Measurements from ENCODE around the gene BIRC7. TPM values are rescaled to one million over a fixed set of nuclear protein-coding genes. Genes with fewer than 3 reads are reported as not detected.

Gene BIRC7, protein sequence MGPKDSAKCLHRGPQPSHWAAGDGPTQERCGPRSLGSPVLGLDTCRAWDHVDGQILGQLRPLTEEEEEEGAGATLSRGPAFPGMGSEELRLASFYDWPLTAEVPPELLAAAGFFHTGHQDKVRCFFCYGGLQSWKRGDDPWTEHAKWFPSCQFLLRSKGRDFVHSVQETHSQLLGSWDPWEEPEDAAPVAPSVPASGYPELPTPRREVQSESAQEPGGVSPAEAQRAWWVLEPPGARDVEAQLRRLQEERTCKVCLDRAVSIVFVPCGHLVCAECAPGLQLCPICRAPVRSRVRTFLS
- total RNA-seq = not detected

DNA sequence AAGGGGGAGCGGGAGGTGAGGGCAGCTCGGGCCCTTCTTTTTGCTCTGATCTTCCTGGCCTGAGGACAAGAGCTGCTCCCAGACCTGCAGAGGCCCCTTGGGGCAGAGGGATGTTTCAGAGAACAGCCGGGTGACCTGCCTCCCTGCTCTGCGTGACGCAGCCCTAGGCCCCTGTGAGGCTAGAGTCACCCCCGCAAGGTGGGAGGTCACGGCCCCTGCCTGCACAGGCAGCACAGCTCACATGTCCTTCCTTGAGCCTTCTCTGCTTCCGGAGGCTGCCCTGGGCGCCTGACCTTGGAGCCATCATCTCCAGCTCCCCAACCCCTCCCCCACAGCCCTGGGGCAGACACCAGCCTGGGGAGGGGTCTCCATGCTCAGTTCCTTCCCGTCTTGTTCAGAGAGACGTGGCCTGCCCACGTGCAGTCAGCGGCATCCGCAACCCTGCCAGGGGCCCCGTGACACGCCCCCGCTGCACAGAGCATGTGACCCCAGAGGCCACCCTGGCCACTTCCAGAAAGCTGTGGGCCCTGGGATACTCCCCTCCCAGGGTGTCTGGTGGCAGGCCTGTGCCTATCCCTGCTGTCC is at the start of gene BIRC7:
TSS of gene BIRC7 (plus strand) at position 507 of the 585 bp plus-strand sequence. CDS start 192 bp downstream, outside the sequence.
- POLR2A ChIA-PET = interaction anchor here (1.4 kb wide), 1 partner anchor 19 kb away, joined by 3 read pairs; the partner anchor contains the start of gene YTHDF1
- Mint-ChIP-seq H3K9me3 (no peaks in the 10 kb centered on the region), H3K36me3 (ENCODE audit: low read depth) (no peaks in the 10 kb centered on the region), H3K4me1 (peaks cover 1% of the 10 kb centered on the region), H3K4me3 (no peak within 1 kb of the TSS), H3K27ac (no peak within 1 kb of the TSS), H3K27me3 (peaks cover 18% of the 10 kb centered on the region)
- DNase-seq = no peak
- CTCF ChIA-PET = interaction anchor here (2.1 kb wide), 1 partner anchor 12 kb away, joined by 14 read pairs; no protein-coding TSS in a partner anchor

DNA sequence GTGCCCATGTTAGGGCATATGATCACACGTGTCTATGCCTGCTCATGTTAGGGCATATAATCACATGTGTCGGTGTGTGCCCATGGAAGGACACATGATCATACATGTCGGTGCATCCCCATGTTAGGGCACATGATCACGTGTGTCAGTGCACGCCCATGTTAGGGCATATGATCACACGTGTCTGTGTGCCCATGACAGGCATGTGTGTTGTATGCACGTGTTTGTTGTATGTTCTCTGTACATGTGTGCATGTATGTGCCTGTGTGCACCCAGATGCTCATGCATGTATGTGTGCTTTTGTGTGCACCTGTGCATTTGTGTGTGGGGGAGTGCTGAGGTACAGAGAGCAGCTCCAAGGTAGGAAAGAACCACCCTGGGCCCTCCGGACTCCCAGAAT is 49.6 kb upstream of the BIRC7 start:
- Mint-ChIP-seq H3K9me3 (peaks cover 4% of the 10 kb centered on the region), H3K4me1 (no peaks in the 10 kb centered on the region), H3K27me3 (peaks cover 3% of the 10 kb centered on the region), H3K27ac (no peak overlapping the region), H3K36me3 (ENCODE audit: low read depth) (no peaks in the 10 kb centered on the region), H3K4me3 (no peak overlapping the region)
- ChIA-PET POLR2A (no interaction called here), CTCF (no interaction called here)
- DNase-seq = no peak

DNA sequence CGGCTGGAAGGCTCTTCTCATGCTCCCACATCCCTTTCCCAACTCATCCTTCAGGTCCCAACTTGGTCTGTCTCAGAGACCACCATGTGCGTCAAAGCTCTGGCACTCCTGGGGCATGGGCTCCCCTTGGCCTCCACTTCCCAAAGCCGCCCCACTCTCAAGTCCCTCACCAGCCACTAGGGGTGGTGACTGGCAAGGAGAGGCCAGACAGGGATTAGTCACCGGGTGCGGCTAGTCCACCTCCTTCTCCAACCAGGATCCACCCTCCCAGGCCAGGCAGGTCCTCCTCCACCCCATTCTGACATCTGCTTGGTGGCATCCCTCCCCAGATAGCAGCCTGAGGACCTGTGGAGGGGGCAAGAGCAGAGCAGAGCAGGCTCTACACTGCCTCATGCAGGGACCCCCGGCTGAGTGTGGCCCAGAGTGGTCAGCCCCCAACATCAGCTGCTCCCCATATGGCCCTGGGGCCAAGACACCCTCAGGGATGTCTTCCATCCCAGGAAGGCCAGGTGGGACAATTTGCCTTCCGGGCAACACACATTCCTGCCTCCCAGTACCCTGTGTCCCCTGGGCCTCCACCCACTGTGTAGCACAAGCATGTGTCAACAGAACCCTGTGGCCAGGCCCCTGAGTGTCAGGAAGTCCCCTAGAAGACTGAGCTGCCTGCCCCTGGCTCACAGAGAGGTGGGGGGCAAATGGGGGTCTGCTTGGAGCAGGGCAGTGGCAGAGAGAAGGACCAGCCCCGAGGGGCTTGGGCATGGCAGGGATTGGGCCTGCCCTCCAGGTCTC is 49.0 kb upstream of the BIRC7 start:
- DNase-seq = no peak
- ChIA-PET CTCF (no interaction called here), POLR2A (no interaction called here)
- Mint-ChIP-seq H3K36me3 (ENCODE audit: low read depth) (no peaks in the 10 kb centered on the region), H3K9me3 (peaks cover 4% of the 10 kb centered on the region), H3K4me3 (no peak overlapping the region), H3K27ac (no peak overlapping the region), H3K4me1 (no peaks in the 10 kb centered on the region), H3K27me3 (no peaks in the 10 kb centered on the region)

DNA sequence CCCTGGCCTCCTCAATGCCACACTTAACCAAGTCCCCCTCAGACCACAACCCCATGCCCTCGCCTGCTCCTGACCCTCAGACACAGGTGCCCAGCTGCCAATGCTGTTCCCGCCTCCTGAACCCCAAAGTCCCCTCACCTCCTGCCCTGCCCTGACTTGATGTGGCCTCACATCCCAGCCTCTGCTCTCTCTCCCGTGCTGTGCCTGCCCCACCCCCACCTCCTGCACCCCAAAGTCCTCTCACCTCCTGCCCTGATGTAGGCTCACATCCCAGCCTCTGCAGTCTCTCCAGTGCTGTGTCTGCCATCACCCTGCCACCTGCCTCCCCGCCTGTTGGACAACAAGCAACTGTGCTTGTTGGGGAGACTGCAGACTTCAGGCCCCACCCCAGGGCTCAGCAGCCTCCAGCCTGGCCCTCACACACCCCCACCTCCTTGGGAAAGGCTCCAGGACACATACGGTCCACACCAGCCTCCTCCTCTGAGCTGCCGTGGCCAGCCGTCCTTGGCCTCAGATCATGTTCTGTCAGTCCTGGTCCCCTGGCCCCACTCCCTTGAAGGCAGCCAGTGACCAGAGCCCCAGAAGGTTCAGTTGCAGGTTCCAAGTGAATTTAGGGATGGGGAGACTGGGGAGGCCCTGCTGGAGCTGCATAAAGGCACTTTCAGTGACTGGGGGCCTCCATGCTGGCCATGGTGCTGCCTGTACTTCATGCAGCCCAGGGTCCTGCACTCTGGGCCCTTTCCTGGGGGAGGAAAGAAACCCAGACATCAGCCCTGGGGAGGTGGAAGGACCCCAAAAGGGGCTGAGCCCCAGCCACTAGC is 48.2 kb upstream of the BIRC7 start:
- Mint-ChIP-seq H3K27me3 (no peaks in the 10 kb centered on the region), H3K36me3 (ENCODE audit: low read depth) (no peaks in the 10 kb centered on the region), H3K27ac (no peak overlapping the region), H3K9me3 (peaks cover 4% of the 10 kb centered on the region), H3K4me1 (no peaks in the 10 kb centered on the region), H3K4me3 (no peak overlapping the region)
- ChIA-PET CTCF (no interaction called here), POLR2A (no interaction called here)
- DNase-seq = no peak

DNA sequence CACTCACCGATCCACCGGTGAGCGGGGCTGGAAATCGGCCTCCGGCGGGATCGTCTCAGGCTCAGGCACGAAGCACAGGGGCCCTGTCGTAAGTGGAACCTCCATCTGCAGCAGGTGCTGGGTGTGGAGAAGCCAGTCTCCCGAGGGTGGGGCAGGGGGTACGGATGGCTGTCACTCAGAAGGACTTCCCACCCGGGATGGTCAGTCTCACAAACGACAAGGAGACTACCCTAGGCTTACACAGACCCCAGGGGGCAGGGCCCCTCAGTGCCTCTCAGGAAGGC is 47.6 kb upstream of the BIRC7 start:
- CTCF ChIA-PET = no interaction called here
- Mint-ChIP-seq H3K4me3 (no peak overlapping the region), H3K36me3 (ENCODE audit: low read depth) (no peaks in the 10 kb centered on the region), H3K27me3 (no peaks in the 10 kb centered on the region), H3K4me1 (no peaks in the 10 kb centered on the region), H3K9me3 (peaks cover 4% of the 10 kb centered on the region), H3K27ac (no peak overlapping the region)
- DNase-seq = no peak
- POLR2A ChIA-PET = no interaction called here

DNA sequence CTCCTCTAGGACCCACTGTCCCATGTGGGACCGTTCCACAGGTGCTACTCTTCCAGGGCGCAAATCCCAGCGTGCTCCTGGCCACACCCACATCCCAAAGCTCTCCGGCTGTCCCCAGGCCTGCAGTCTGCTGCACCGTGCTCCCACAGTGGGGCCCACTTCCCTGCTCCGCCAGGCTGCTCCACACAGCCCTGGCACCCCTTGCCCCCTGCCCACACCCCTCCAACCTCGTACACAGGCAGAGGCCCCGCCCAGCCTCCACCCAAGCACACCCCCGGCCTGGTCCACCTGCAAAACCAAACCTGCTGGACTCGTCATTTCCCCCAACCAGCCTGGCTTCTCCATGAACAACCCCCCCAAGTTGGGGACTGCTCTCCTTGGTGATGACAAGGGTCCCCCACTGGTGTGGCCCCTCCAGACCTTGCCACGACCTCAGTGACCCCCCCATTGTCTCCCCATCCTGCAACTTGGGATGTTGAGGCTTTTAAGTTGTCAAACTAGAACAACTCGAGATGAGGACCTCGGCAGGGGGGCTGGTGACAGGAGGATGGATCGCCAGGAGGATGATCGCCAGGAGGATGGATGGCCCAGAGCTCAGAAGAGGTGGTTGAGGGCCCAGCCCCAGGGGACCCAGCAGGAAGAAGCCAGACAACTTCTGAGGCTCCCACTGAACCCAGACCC is 46.9 kb upstream of the BIRC7 start:
- ChIA-PET POLR2A (no interaction called here), CTCF (no interaction called here)
- H3K36me3 Mint-ChIP-seq (ENCODE audit: low read depth) = no peaks in the 10 kb centered on the region
- peaks cover 4% of the 10 kb centered on the region for H3K9me3 Mint-ChIP-seq
- H3K27ac Mint-ChIP-seq = no peak overlapping the region
- DNase-seq = no peak
- no peak overlapping the region for H3K4me3 Mint-ChIP-seq
- H3K4me1 Mint-ChIP-seq = no peaks in the 10 kb centered on the region
- no peaks in the 10 kb centered on the region for H3K27me3 Mint-ChIP-seq

DNA sequence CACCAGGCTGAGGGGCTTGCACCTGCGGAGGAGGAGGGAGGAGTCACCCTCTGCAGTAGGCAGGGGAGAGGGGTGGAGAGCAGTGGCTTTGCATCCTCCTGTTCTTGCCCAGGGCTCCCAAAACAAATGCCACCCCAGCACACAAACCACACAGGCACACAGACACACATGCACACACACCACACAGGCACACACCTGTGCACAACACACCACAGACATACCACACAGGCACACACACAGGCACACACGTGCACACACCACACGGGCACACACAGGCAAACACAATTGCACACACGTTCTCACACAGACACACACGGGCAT is 46.4 kb upstream of the BIRC7 start:
- peaks cover under 1% of the 10 kb centered on the region for H3K36me3 Mint-ChIP-seq (ENCODE audit: low read depth)
- no peaks in the 10 kb centered on the region for H3K27me3 Mint-ChIP-seq
- no peak overlapping the region for H3K27ac Mint-ChIP-seq
- H3K9me3 Mint-ChIP-seq = peaks cover 4% of the 10 kb centered on the region
- ChIA-PET POLR2A (no interaction called here), CTCF (no interaction called here)
- H3K4me1 Mint-ChIP-seq = no peaks in the 10 kb centered on the region
- DNase-seq = no peak
- no peak overlapping the region for H3K4me3 Mint-ChIP-seq

DNA sequence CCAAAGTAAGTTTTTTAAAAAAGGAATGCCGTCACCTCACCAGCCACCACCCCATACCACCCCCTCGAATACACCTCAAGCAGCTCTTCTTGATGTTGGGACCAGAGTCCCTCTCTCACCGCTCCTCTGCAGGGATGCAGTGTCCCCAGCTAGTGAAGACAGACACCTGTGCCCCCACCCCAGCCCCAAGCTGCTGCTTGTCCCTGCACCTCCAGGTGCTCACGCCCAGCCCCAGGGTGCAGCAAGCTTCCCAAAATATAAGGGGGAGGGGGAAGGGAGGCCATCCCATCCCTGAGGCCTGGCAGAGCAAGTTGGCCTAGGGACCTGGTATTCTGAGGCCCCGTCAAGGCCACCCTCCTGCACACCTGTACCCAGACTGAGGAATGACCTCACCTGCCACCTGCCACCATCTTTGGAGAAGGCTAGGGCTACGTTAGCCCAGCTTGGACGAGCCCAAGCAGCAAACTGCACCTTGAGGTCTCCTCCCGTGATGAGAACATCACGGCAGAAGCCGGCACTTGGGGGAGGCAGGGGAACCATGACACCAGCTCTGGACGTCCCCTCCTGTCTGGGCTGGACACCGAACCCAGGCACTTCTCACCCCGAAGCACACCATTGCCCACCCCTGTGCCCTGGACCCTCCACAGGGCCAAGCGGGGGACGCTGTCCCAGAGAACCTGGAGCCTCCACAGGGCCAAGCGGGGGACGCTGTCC is 45.7 kb upstream of the BIRC7 start:
- Mint-ChIP-seq H3K9me3 (peaks cover 4% of the 10 kb centered on the region), H3K36me3 (ENCODE audit: low read depth) (peaks cover 8% of the 10 kb centered on the region), H3K27ac (no peak overlapping the region), H3K4me1 (no peaks in the 10 kb centered on the region), H3K27me3 (no peaks in the 10 kb centered on the region), H3K4me3 (no peak overlapping the region)
- DNase-seq = no peak
- ChIA-PET CTCF (no interaction called here), POLR2A (no interaction called here)

DNA sequence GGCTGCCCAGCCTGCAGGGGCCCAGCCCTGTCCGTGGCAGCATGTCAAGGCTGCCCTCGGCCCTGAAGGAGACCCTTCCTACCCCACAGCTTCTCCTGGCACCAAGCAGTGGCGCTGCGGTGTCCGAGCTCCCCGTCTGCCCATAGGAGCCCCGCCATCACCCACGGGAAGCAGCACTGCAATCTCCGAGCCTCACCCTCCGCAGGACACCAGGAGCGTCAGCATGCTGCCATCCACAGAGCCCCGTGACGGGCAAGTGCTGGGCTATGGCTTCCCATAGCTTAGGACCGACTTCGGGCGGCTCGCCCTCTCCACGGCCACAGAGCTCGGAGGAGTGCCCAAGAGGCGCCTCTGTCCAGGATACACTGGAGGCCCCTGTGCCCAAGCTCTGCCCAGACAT is 44.9 kb upstream of the BIRC7 start:
- H3K9me3 Mint-ChIP-seq = no peaks in the 10 kb centered on the region
- no peak for DNase-seq
- H3K36me3 Mint-ChIP-seq (ENCODE audit: low read depth) = peaks cover 16% of the 10 kb centered on the region
- H3K4me3 Mint-ChIP-seq = no peak overlapping the region
- POLR2A ChIA-PET = no interaction called here
- no peaks in the 10 kb centered on the region for H3K4me1 Mint-ChIP-seq
- H3K27me3 Mint-ChIP-seq = no peaks in the 10 kb centered on the region
- CTCF ChIA-PET = no interaction called here
- no peak overlapping the region for H3K27ac Mint-ChIP-seq

DNA sequence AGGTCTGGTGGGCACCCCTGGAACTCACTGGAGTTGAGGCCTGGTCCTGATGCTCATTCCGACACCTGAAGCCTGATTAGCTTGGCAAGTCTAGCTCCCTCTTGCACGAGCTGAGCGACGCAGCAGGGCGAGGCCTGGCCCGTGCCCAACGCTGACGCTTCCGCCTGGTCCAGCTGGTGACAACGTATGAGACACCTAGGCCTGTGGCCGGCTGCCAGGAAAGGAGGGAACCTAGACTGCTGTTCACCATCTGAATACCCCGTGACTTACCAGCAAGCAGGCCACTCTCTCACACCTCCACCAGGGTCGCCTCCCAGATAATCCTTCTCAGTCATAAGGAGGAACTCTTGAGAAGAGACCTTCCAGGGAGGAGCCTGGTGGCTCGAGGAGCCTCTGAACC is 44.3 kb upstream of the BIRC7 start:
- ChIA-PET POLR2A (no interaction called here), CTCF (no interaction called here)
- H3K4me3 Mint-ChIP-seq = no peak overlapping the region
- DNase-seq = no peak
- peaks cover 2% of the 10 kb centered on the region for H3K4me1 Mint-ChIP-seq
- H3K27ac Mint-ChIP-seq = no peak overlapping the region
- H3K27me3 Mint-ChIP-seq = no peaks in the 10 kb centered on the region
- no peaks in the 10 kb centered on the region for H3K9me3 Mint-ChIP-seq
- peaks cover 18% of the 10 kb centered on the region for H3K36me3 Mint-ChIP-seq (ENCODE audit: low read depth)

DNA sequence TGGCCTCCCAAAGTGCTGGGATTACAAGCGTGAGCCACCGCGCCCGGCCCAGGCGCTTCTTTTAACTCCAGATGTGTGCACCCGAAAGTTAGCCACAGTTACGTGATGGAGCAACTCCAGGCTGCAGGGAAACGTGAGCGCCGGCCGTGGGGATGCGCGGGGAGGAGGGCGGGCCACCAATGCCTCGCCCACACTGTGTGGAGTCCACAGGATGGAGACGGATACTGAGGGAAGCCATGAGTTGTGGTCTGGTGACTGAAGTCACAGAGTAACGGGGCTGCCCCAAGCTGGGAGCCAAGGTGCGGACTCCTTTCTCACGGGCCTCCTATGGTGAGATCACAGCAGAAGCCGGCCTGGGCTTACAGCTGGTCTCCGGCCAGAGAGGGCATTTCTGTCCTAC is 43.0 kb upstream of the BIRC7 start:
- no peak for DNase-seq
- H3K27me3 Mint-ChIP-seq = no peaks in the 10 kb centered on the region
- H3K27ac Mint-ChIP-seq = no peak overlapping the region
- POLR2A ChIA-PET = no interaction called here
- H3K4me1 Mint-ChIP-seq = peaks cover 7% of the 10 kb centered on the region
- H3K9me3 Mint-ChIP-seq = no peaks in the 10 kb centered on the region
- CTCF ChIA-PET = interaction anchor here (1.2 kb wide), 1 partner anchor 9 kb away, joined by 3 read pairs; no protein-coding TSS in a partner anchor
- H3K4me3 Mint-ChIP-seq = no peak overlapping the region
- peaks cover 25% of the 10 kb centered on the region for H3K36me3 Mint-ChIP-seq (ENCODE audit: low read depth)

DNA sequence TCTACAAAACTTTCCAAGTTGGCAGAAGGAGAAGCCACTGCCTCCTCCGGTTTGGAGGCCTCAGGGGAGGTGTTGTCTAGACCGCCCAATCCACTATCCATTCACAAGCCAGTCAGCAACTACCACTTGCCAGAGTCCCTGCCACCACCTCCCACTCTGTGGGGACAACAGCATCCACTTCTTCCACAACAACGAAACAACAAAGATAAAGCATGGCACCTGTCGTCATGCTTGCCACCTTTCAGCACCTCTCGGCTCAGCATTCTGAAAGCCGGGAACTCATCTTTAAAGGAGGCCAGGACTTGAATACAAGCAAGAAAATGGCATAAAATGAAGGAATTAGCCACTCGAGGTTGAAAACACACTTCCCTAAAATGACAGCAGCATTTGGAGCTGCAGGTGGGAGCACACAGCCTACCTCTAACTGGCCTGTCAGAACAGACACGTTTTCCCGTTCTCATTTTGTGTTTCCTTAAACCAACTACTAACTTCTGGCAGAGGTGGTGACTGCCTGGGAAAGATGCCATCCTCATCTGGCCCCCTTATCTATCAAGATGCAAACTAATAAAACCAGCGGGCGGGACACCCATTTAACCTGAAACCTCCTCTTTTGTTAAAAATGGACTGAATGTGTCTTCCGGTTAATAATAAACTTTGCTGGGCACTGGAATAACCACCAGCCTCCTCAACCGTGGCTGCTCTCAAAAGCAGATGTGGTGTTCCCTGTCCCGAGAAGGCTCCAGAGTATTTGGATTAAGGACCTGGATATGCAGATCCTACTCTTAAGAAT is 41.5 kb upstream of the BIRC7 start:
- H3K4me3 Mint-ChIP-seq = no peak overlapping the region
- H3K4me1 Mint-ChIP-seq = peaks cover 7% of the 10 kb centered on the region
- DNase-seq = no peak
- H3K27ac Mint-ChIP-seq = no peak overlapping the region
- no peaks in the 10 kb centered on the region for H3K9me3 Mint-ChIP-seq
- CTCF ChIA-PET = interaction anchor here (1.0 kb wide), 1 partner anchor 29 kb away, joined by 4 read pairs; no protein-coding TSS in a partner anchor
- POLR2A ChIA-PET = no interaction called here
- H3K36me3 Mint-ChIP-seq (ENCODE audit: low read depth) = peaks cover 29% of the 10 kb centered on the region
- H3K27me3 Mint-ChIP-seq = no peaks in the 10 kb centered on the region

Measured in activated CD4-positive, alpha-beta memory T cell treated with anti-CD3 and anti-CD28 coated beads, Interleukin-2, amount 10 ng/mL, durations not matched to agents 7 days and 5 days (primary cell).